ENCODE data around the gene ANKRD55.

DNA sequence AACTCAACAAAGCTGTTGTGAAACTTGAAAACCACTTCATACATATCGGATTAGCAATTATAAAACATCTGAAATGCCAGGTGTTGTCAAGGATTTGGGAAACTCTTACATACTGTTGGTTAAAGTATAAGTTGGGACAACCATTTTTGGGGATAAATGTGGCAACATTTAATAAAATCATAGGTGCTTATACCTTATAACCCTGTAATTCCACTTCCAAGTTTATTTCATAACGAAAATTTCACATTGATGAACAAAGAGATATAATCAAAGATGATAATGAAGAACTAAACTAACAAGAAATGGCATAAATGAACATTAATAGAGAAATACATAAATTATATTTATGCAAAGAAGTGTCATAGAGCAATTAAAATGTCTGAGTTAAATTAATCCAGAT lies 54.3 kb downstream of the ANKRD55 start:
- TF ChIP-seq, protein P1, sequence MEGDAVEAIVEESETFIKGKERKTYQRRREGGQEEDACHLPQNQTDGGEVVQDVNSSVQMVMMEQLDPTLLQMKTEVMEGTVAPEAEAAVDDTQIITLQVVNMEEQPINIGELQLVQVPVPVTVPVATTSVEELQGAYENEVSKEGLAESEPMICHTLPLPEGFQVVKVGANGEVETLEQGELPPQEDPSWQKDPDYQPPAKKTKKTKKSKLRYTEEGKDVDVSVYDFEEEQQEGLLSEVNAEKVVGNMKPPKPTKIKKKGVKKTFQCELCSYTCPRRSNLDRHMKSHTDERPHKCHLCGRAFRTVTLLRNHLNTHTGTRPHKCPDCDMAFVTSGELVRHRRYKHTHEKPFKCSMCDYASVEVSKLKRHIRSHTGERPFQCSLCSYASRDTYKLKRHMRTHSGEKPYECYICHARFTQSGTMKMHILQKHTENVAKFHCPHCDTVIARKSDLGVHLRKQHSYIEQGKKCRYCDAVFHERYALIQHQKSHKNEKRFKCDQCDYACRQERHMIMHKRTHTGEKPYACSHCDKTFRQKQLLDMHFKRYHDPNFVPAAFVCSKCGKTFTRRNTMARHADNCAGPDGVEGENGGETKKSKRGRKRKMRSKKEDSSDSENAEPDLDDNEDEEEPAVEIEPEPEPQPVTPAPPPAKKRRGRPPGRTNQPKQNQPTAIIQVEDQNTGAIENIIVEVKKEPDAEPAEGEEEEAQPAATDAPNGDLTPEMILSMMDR (IDR thresholded peaks at IDR 0.05), result no peak
- TF ChIP-seq POLR2A (IDR thresholded peaks at IDR 0.05), result no peak
